ENCODE measurements around the gene SEC14L2.
"Not testable (repeated sequence)": the region's sequence is repeated elsewhere in the genome, so short reads cannot be mapped to it uniquely, and the experiment has no call there.

SEC14L2 gene

DNA sequence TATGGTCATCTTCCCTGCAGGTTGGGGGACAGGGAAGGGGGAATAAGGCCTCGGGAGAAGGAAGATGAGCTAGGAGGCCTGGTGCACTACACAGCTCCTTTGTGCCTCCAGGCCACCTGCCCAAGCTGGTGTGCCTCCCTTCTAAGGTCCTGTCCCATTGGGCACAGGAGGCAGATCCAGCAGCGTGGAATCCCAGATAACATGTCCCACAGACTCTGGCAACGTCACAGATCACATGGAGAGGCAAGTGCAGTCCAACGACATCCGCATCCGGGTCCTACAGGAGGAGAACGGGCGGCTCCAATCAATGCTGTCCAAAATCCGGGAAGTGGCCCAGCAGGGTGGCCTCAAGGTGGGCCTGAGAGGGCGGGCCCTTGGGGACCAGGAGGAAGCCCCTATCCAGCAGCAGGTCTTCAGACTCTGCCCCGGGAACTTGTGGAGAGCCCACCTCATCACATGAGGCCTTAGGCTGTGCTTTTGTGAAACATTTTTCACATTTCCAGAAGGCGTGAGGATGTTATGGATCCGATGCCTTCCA, 21.4 kb upstream of the SEC14L2 start:
- DNase-seq (ENCODE audit: low spot score), result no peak

DNA sequence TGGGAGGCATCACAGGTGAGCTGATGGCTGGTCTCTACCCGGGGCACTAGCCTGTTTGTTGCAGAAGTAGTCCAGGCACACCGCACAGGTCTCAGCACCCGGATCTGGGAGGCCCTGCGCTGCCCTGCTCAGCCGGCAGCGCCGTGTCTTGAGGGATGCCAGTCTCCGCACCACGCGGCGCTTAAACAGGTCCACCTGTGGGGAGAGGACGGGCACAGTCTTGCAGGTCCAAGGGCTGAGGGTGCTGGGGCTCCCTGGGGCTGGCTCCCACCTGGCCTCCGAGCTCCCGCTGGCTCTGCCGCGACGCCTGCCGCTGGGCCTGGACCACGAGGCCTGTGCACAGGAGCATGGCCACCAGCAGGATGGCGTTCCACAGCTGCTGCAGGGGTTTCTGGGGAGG, 16.8 kb upstream of the SEC14L2 start:
- no peak for DNase-seq (ENCODE audit: low spot score)

DNA sequence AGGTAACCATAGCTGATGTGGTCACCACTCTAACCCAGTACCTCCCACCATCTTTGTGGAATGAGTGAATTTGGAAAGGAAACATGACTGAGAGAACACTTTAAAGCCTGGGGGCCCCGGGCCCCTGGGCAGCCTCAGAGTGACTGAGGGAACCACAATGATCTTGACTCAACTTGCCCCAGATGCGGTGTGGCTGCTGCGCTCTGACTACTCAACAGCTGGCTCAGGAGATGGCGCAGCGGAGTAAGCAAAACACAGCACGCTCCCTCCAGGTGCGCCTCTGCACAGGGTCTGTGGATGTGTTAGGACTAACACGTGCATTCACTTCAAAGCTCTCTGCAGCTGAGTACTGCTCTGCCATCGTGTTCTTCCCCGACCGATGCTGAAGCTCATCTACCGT, 15.6 kb upstream of the SEC14L2 start:
- DNase-seq (ENCODE audit: low spot score), result no peak

DNA sequence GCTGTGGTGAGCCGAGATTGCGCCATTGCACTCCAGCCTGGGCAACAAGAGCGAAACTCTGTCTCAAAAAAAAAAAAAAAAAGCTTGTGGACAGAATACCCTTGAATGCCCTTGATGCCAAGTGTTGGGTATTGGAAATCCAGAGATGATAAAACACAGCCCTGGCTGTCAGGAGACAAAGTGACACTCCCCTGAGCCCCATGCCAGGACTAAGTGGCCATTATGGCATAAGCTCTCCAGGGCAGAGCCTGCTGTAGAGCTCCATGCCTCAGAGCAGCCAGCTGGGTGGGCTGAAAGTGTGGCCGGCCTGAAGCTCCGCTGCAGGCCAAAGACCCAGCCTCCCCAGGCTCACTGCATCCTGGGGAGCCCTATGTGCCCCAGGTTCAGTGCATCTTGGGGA, 14.5 kb upstream of the SEC14L2 start:
- no peak for DNase-seq (ENCODE audit: low spot score)

DNA sequence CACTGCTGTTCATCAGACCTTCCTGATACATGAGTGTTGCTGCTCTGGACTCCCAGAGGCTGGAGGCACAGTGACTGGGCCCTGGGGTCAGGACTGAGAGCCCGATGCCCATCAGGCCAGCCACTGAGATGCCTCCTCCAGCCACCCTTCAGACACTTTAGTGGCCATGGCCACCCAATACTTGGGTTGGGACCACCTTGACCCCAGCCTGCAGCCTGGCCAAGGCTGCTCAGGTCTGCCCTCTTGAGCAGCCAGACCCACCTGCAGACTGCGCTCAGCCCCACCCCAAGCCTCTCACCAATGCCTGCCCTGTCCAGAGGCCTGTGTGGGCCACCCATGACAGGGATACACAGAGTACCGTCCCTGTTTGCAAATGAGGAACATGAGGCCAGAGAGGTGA, 13.8 kb upstream of the SEC14L2 start:
- DNase-seq (ENCODE audit: low spot score), result no peak

- no peak for DNase-seq (ENCODE audit: low spot score)
These were observed 10.9 kb upstream of the SEC14L2 start for GRCh38 chr22:30385942-30386341.

DNA sequence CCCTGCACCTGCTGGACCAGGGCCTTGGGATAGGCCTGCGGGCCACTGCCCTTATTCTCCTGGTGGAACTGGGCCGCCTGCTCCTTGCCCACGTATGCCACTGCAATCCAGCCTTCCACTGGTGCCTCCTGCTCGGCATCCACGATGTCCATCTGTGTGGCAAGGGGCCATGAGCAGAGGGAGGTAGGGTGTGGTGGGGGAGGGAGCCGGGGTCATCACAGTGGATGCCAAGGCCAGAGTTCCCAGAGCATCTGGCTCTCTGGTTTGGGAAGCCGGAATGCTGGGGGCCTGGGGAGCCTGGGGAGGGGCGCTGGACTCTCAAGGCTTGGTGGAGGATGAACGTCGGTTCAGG, 10.2 kb upstream of the SEC14L2 start:
- no peak for DNase-seq (ENCODE audit: low spot score)

- peak; percentile 75 for DNase-seq (ENCODE audit: low spot score)
These were observed 9.6 kb upstream of the SEC14L2 start, which contains the start of gene RNF215 for GRCh38 chr22:30386960-30387827. RNF215 (minus strand) TSS chr22:30387411; CDS start chr22:30387313, 98 bp downstream.

- peak; percentile 80 for DNase-seq (ENCODE audit: low spot score)
These were observed 5.7 kb upstream of the SEC14L2 start for GRCh38 chr22:30390974-30391691.

- no peak for DNase-seq (ENCODE audit: low spot score)
These were observed 4.0 kb upstream of the SEC14L2 start for GRCh38 chr22:30392661-30393321.

DNA sequence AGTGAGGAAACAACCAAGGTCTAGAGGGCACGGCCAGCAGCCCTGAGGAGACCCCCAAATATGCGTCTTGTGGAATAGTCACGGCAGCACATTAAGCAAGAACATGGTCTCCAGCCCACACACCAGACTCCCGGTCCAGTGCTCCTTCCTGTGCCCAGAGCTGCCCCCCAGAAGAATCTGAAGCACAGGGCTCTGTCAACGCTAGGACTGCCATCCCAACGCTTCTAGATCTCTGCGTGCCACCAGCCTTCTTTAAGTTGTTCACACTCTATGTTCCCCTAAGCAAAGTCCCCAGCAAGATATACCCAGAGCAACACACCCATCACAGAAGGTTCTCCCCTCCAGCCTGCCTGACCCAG, 3.5 kb upstream of the SEC14L2 start:
- DNase-seq (ENCODE audit: low spot score), result no peak

DNA sequence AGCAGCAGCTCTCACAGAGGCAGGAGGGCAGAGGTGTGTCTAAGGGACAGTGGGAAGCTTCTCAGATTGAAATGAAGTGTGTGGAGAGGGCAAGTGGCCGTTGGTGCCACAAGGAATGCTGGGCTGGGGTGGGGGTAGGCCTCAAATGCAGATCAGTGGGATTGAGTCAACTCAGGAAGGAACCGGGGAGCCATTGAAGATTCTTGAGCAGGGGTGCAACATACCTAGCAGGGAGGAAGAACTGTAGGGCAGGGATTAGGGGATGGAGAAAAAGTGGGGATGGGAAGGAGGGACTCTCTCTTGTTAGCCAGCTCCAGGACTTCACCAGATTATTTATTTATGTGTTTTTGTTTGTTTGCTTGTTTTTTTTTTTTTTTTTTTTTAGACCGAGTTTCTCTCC, 2.9 kb upstream of the SEC14L2 start:
- DNase-seq (ENCODE audit: low spot score), result no peak

DNA sequence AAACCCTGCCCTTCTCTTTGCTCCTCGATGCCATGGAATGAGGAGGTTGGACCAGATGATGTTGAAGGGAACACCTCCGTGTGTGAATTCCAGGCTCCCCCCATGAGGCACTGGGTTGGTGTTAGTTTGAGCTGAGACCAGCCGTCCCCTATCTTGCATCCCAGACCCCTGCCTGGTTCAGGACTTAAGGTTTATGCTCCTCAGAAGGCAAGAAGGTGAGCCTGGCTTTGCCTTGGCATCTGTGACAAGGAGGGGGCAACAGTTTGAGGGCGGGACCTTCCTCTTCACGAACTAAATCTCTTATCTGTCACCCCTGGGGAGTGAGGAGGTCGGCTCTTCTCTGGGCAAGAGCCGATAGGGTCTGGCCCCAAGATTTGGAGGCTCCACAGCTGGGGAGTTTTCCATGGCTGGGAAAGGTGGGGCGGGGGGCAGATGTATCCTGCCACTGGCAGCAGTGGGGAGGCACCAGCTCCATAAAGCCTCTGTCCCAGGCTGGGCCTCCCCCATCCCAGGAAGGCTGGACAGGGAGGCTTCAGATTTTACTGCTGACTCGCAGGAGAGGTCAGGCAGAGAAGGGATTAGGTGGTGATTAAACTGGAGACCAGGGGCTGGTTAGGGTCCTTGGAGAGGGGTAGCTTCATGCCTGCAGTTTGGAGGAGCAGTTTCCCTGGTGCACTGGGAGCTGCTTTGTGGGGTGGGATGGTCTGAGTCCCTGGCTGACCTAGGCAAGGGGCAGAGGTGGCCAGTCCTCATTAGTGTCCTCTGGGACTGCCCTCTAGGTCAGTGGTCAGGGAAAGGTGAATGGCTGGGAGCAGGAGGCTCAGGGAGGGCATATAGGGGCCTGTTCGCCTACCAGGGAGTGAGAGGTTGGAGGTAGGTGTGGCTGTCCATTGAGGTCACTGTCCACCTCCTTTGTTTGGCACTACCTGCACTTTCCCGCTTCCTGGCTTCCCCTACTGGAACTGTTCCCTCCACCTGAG, 1.1 kb downstream of the SEC14L2 start:
- no peak for DNase-seq (ENCODE audit: low spot score)

DNA sequence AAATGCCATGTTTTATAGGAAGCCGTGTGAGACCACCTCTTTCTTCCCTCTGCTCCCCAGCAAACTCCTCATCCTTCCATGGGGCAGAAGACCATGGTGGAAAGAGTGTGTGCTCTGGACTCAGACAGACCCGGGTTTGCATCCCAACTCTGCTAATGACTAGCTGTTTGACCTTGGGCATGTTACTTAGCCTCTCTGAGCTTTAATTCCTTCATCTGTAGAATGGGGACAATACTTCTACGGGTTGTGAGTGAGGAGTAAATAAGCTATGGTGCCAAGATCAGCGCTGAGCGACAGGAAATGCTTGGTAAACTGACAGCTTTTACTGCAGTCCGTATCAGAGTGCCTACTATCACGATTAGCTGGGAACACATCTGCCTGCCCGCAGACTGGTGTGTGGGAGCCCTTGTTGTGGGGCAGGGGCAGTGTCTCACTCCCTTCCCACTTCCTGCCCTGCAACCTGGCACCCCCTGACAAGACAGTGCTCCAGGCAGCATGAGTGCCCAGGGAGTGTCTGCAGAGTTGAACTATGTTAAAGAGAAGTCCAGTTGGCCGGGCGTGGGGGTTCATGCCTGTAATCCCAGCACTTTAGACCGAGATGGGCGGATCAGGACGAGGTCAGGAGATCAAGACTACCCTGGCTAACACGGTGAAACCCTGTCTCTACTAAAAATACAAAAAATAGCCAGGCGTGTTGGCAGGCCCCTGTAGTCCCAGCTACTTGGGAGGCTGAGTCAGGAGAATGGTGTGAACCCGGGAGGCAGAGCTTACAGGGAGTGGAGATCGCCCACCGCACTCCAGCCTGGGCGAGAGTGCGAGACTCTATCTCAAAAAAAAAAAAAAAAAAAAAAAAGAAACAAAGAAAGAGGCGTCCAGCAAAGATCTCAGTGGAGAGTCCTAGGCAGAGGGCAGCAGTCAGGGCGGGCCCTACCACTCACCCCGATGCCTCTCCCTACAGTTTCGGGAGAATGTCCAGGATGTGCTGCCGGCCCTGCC, 2.2 kb downstream of the SEC14L2 start:
- no peak for DNase-seq (ENCODE audit: low spot score)

GRCh38 chr22:30399718-30400117, 2.9 kb downstream of the SEC14L2 start:
- DNase-seq (ENCODE audit: low spot score), result no peak

DNA sequence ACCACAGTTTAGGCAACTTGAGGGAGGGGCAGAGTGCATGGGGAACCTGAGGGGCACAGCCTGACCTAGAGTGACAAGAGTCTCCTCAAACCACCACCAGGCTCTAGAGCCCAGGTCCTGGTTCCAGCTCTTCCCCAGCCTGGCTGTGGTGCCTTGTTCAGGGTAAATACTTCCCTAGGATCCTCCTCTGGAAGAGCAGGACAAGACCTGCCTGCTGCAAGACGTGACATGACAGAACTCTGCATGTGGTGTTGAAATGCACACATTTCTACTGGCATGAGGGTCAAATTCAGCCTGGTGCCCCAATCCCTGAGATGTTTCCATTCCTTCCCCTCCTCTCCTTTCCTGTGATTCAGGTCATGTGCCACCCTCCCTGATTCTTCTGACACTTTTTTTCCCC, 3.3 kb downstream of the SEC14L2 start:
- DNase-seq (ENCODE audit: low spot score), result no peak

DNA sequence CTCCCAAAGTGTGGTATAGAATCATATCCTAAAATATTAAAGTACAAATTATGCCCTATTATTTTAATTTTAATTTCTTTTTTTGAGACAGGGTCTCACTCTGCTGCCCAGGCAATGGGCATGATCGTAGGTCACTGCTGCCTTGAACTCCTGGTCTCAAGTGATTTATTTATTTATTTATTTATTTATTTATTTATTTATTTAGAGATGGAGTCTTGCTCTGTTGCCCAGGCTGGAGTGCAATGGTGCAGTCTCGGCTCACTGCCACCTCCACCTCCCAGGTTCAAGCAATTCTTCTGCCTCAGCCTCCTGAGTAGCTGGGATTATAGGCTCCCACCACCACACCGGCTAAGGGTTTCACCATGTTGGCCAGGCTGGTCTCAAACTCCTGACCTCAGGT, 4.2 kb downstream of the SEC14L2 start:
- not testable (repeated sequence) for DNase-seq (ENCODE audit: low spot score)

- DNase-seq (ENCODE audit: low spot score), result no peak
These were observed 5.4 kb downstream of the SEC14L2 start for GRCh38 chr22:30402028-30402765.

GRCh38 chr22:30402766-30403104, 5.9 kb downstream of the SEC14L2 start:
- not testable (repeated sequence) for DNase-seq (ENCODE audit: low spot score)

DNA sequence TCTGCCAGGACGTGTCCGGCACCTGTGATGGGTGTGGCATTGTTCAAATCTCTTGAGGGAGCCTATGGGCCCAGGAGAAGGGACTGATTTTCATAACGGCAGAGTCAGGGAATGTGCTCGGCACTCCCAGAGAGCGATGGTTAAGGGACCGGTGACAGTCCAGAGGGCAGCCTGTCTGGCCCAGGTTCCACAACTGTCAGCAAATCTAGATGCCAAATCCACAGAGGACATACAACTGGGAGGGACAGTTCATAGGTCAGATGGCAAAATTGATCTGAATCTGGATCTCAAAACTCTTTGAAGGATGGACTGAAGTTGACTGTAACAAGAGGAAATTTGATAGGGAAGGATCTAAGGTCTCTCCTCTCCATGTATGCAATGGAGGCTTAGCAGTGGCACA, 7.5 kb downstream of the SEC14L2 start:
- no peak for DNase-seq (ENCODE audit: low spot score)
